ENCODE measurements around the gene LRCH3. TPM values are rescaled to one million over a fixed set of nuclear protein-coding genes. Genes with fewer than 3 reads are reported as not detected.

Gene LRCH3
- total and polyA plus RNA-seq, 2 of the 13 experiments (the other 11 are each of a cell fraction or from before 2014, with no cell fraction given), result 25.5 to 103 TPM

GRCh38 chr3:197833930-197834715 lies 43.1 kb downstream of the LRCH3 start:
- POLR2A ChIA-PET, result no interaction called here
- Histone ChIP-seq H4K20me1 (ENCODE audit: insufficient read depth, low read length) (no peaks in the 10 kb centered on the region), H3K4me1 (ENCODE audit: insufficient read depth, low read length) (no peaks in the 10 kb centered on the region), H3K4me3 (replicated peaks in 1 of 3; ENCODE audit: insufficient read depth in 1 of 3, low read depth in 2 of 3, low read length in 3 of 3) (no peak overlapping the region), H3K9ac (ENCODE audit: insufficient read depth, low read depth, low read length) (no peak overlapping the region), H3K27me3 (ENCODE audit: control insufficient read depth in 1 of 2, insufficient read depth in 2 of 2, low read length in 2 of 2) (no peaks in the 10 kb centered on the region), H3K4me2 (ENCODE audit: low read depth, low read length) (no peak overlapping the region), H3K27ac (ENCODE audit: extremely low read length, insufficient read depth, low read length) (no peak overlapping the region), H3K9me3 (ENCODE audit: low read length) (no peaks in the 10 kb centered on the region), H3K36me3 (replicated peaks in 1 of 2; ENCODE audit: control insufficient read depth in 1 of 2, insufficient read depth in 2 of 2, low read length in 2 of 2) (peaks cover 6 to 50% of the 10 kb centered on the region in 2 experiments), H3K79me2 (ENCODE audit: insufficient read depth, low read length) (no peaks in the 10 kb centered on the region), H2AFZ (ENCODE audit: low read length) (no peak overlapping the region)
- TF ChIP-seq MED13 (CRISPR knock-in tag; IDR thresholded peaks at IDR 0.05) (no peak), HNRNPK (IDR thresholded peaks at IDR 0.05; ENCODE audit: low read depth, low read length, poor library complexity, severe bottlenecking) (no peak), ZNF34 (CRISPR knock-in tag; IDR thresholded peaks at IDR 0.05; ENCODE audit: borderline replicate concordance) (no peak), KLF9 (CRISPR knock-in tag; IDR thresholded peaks at IDR 0.05; ENCODE audit: low read depth) (no peak), MAZ (IDR thresholded peaks at IDR 0.05; ENCODE audit: borderline replicate concordance, low read depth, low read length) (no peak), MAZ (CRISPR knock-in tag; IDR thresholded peaks at IDR 0.05; ENCODE audit: low read depth) (no peak), ONECUT2 (CRISPR knock-in tag; IDR thresholded peaks at IDR 0.05) (no peak), ZNF468 (CRISPR knock-in tag; IDR thresholded peaks at IDR 0.05) (no peak)
- CTCF ChIA-PET (ENCODE audit: low intra/inter-chr PET ratio, low total read pairs), result no interaction called here
- ATAC-seq (no peak), DNase-seq (ENCODE audit: low spot score) (no peak), FAIRE-seq (no peak)
- intact Hi-C loops (cut with micrococcal nuclease; ENCODE audit: unreplicated experiment) (no loop called here), in situ Hi-C loops (cut with HindIII; ENCODE audit: extremely low pct_ligation_motif_present, low pct_unique_long_range_greater_than_20kb) (no loop called here)
- no TSS peak for BruUV-seq (replicated peaks)
- WGBS (ENCODE audit: low lambda C conversion rate), result 98% methylated on average over 8 of the region's 8 CpGs

GRCh38 chr3:197835509-197835908 lies 44.5 kb downstream of the LRCH3 start:
- no TSS peak for BruUV-seq (replicated peaks)
- DNase-seq (ENCODE audit: low spot score), result no peak
- no peaks in the 10 kb centered on the region for H3K27me3 ChIP-seq (ENCODE audit: control insufficient read depth in 1 of 2, insufficient read depth in 2 of 2, low read length in 2 of 2)
- no peaks in the 10 kb centered on the region for H3K9me3 ChIP-seq (ENCODE audit: low read length)
- no peaks in the 10 kb centered on the region for H4K20me1 ChIP-seq (ENCODE audit: insufficient read depth, low read length)
- no peak overlapping the region for H3K27ac ChIP-seq (ENCODE audit: extremely low read length, insufficient read depth, low read length)
- no peak for ATAC-seq
- peaks cover 10 to 53% of the 10 kb centered on the region in 2 experiments for H3K36me3 ChIP-seq (replicated peaks in 1 of 2; ENCODE audit: control insufficient read depth in 1 of 2, insufficient read depth in 2 of 2, low read length in 2 of 2)
- TF ChIP-seq ZNF235 (CRISPR knock-in tag; IDR thresholded peaks at IDR 0.05; ENCODE audit: borderline replicate concordance), result no peak
- TF ChIP-seq SALL1 (CRISPR knock-in tag; IDR thresholded peaks at IDR 0.05), result no peak
- no peak for TF ChIP-seq ZBTB42 (CRISPR knock-in tag; IDR thresholded peaks at IDR 0.05)
- TF ChIP-seq BORCS8-MEF2B (CRISPR knock-in tag; IDR thresholded peaks at IDR 0.05), result no peak
- no peak for FAIRE-seq
- in situ Hi-C loops (cut with HindIII; ENCODE audit: extremely low pct_ligation_motif_present, low pct_unique_long_range_greater_than_20kb), result no loop called here
- no peak overlapping the region for H2AFZ ChIP-seq (ENCODE audit: low read length)
- intact Hi-C loops (cut with micrococcal nuclease; ENCODE audit: unreplicated experiment), result no loop called here
- H3K9ac ChIP-seq (ENCODE audit: insufficient read depth, low read depth, low read length), result no peak overlapping the region
- H3K4me2 ChIP-seq (ENCODE audit: low read depth, low read length), result no peak overlapping the region
- ChIA-PET CTCF (ENCODE audit: low intra/inter-chr PET ratio, low total read pairs) (no interaction called here), POLR2A (no interaction called here)
- no peaks in the 10 kb centered on the region for H3K4me1 ChIP-seq (ENCODE audit: insufficient read depth, low read length)
- no peak overlapping the region for H3K4me3 ChIP-seq (replicated peaks in 1 of 3; ENCODE audit: insufficient read depth in 1 of 3, low read depth in 2 of 3, low read length in 3 of 3)
- H3K79me2 ChIP-seq (ENCODE audit: insufficient read depth, low read length), result no peaks in the 10 kb centered on the region
- WGBS (ENCODE audit: low lambda C conversion rate), result 100% methylated on average over 5 of the region's 5 CpGs
